Activated CD4-positive, alpha-beta T cell treated with anti-CD3 and anti-CD28 coated beads for 48 hours (primary cell): ENCODE data around the gene PMEPA1.

Source experiments
- DNase-seq: peaks from one replicate; pipeline ENCODE4 v3.0.0-alpha.2; 2020

The PMEPA1 gene

GRCh38 chr20:57675773-57676172, 34.0 kb downstream of the PMEPA1 start:
- DNase-seq = no peak

- no peak for DNase-seq
Measured at GRCh38 chr20:57672953-57673575, 36.8 kb downstream of the PMEPA1 start.

GRCh38 chr20:57672164-57672563, 37.7 kb downstream of the PMEPA1 start:
- DNase-seq = no peak

- no peak for DNase-seq
Measured at GRCh38 chr20:57671662-57672061, 38.2 kb downstream of the PMEPA1 start.

DNA sequence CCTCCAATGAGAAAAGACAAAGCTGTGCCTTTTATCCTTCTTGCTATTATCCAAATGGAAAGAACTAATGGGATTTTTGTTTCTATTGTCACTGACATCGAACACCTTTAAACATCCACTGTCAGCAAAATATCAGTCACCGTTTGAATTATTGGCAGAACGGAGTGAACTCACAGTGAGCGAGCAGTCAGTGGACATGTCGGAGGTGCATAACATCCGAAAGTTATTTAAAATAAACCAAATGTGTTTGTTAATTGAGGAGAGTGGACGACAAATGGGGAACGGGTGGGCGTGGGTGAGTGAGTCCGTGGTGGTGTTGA, 38.8 kb downstream of the PMEPA1 start:
- DNase-seq = no peak

GRCh38 chr20:57670288-57671071, 39.3 kb downstream of the PMEPA1 start:
- DNase-seq = no peak

- DNase-seq = no peak
Measured at GRCh38 chr20:57669632-57670031, 40.2 kb downstream of the PMEPA1 start.

GRCh38 chr20:57667924-57668782, 41.7 kb downstream of the PMEPA1 start:
- no peak for DNase-seq

DNA sequence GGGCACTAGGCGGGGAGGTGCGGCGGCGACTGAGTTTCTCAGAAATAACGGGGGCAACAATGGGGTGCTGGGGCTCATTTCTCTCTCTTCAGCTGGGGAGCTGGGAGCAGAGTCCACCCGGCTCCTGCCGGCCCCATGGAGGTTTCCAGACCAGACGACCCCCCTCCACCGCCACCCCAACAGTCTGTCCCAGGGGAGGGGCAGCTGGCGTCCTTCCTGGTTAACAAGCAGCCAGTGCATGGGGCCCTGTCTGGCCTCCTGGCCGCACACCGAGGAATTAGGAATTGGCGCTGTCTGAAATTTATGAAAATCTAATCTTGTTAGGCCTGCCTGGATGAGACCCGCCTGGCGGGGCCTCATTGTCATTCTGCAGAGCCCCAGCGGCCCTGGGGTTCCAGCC, 42.4 kb downstream of the PMEPA1 start:
- DNase-seq = no peak

DNA sequence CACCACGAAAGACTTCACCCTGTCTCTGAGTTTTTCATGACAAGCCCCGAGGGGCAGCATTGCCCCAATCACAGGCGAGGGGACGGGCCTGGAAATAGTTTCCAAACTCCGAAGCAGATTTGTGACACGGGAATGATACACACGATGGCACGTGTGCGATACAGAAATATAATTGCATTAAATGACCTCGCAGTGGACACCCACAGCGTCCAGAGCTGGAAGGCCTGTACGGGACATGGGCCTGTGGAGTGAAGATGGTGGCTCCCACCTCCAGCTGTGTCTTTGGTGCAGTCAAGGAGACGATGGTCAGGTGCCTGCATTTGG, 43.0 kb downstream of the PMEPA1 start:
- DNase-seq = no peak

DNA sequence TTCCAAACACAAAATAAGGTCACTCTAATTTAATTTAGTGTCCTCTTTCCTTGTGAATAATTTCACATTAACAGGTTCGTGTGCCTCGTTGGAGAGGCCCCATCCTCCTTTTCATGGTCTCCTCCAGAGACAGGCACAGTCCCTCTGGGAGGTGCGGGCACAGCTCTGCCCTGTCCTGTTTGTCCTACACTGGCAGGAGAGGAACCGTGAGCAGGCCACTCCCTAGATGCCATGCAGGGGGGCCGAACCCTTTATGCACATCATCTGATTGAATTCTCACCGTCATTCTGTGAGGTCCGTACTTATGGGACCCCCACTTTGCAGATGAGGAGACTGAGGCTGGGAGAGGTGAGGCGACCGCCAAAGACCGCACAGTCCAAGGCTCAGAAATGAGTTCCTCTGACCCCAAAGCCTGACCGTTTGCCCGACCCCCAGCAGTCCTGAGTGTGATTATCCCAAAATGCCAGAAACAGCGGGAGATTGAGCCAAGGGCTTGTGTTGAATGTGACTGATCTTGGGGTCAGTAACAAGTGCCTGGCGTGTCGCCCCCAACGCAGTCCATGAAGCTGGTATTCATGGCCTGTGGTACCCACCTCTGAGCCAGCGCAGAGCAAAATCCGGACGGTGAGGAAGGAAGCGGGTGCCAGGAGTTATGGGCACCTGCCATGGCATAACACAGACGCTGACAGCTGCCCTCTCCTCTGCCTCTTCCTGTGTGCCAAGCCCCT, 43.5 kb downstream of the PMEPA1 start:
- no peak for DNase-seq

DNA sequence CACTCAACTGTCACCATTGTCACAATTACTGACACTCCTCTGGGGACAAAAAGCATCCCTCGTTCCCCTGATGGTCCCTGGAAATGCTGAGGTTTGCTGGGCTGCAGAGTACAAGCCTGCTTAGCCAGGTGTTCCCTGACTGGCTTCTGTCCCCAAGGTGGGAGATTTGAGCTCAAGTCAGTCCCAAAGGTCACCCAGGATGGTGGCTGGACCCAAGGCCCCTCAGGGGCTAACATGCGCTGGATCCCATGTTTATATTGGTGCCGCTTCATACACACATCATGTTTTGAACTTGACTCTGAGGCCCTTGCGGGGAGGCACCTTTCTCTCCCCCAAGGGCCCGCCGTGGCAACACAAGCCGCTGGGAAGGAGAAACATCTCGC, 44.2 kb downstream of the PMEPA1 start:
- no peak for DNase-seq

DNA sequence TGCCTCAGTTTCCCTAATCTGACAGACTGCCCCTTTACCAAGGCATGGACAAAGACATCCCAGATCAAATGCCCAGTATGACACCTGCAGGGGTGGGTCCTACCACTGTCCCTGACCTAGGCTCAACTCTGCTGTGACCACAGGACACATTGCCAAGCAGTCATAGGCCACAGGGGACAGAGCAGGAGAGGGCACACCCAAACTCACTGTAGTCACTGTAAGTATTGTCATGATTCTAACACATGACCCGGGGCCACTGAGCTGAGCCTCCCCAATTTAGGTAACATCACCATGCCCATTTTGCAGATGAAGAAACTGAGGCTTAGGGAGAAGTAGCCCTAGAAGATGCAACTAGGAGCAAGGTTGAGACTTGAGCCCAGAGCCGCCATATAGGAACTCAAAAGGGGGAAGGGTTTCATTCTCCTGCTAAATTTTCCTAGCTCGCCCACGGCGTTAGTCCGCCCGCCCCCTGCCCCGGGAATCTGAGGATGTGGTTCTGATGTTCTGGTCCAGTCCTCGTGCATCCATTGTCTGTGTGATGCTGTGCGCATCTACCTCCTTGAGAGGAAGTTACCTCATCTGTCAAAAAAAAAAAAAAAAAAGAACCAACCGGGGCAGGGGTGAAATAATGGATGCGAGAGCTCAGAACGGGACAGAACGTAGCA, 44.8 kb downstream of the PMEPA1 start:
- no peak for DNase-seq

DNA sequence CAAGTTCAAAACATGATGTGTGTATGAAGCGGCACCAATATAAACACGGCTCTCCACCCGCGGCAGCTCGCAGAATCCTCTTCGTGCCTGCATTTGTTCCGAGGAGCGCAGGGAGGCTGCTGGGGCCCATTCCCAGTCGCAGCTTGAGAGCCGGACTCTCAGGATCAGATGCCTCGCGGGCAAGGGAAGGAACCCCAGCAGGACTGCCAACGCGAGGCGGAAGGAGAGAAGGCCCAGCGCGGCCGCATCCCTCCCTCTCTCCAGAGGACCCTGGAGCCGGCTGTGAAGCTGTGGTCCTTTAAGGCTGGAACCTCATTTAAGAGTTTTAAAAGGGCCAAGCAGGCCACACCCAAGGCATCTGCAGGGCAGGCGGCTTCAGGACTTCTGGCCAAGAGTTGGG, 45.3 kb downstream of the PMEPA1 start:
- no peak for DNase-seq

DNA sequence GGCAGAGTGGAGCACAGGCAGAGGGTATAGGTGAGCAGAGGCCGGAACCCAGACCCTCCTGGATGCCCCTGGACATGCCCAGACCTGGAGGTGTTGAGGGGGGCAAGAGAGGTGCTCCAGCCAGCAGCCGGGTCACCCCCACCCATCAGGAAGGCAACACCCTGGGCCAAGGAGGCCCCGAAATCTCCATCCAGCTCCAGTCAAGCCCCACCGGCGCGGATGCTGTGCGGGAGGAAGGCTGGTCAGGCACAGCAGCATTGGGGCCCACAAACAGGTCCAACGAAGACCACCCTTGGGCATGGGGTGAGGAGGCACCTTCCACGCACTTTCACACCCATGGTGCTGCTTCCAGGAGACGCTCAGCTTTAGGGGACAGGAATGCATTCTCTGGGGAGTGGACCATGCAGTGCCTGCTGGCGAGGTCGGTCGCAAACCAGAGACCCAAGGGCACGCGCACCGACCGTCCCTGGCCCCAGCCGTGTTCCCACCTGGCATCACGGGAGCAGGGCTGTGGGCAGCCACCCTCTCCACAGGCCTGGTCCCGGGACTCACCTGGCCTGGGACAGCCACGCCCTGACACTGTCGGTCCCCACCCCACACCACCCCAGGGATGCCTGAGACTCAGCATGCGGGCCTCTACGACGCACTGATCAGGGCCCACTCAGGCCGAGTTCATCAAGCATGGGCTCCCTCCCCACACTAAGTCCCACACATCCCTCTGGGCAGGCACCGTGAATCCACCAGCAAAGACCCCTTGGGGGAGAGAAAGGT, 45.9 kb downstream of the PMEPA1 start:
- DNase-seq = no peak

GRCh38 chr20:57663241-57663640, 46.6 kb downstream of the PMEPA1 start:
- no peak for DNase-seq

DNA sequence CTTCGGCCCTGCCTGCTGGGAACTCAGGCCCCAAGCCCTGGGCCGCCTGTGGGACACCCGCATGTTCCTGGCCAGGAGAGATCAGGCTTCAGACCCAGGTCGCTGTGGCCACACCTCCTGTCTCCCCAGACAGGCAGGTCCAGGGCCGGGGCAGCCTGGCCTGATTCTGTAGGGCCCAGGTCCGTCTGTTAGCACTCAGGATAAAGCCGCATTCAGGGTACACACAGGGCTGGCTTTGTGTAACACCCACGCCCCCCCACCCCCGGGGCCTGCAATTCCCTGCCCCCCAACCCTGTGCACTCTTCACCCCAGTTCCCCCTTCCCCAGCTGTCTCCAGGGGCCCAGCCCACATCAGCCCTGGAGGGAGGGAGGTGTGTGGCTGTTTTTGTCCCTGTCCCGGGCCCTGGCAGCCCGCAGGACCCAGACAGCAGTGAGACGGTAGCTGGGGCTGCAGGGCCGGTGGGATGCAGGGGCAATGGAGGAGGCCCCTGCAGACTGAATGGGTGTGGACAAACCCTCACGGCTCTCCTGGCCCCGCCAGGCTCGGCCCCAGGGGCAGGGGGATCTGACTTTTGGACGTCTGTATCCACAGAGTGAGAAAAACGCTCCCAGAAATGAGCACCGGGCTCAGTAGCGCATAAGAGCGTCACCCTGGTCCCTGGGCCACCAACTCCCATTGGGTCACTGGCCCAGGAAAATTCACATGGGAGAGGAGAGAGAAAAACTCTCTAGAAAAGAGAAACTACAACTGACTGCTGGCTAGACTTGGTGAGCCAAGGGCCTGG, 47.2 kb downstream of the PMEPA1 start:
- no peak for DNase-seq

- no peak for DNase-seq
Measured at GRCh38 chr20:57661746-57662455, 47.9 kb downstream of the PMEPA1 start.

- no peak for DNase-seq
Measured at GRCh38 chr20:57660922-57661745, 48.7 kb downstream of the PMEPA1 start.
